ENCODE data around the gene LRRC8D. TPM values are rescaled to one million over a fixed set of nuclear protein-coding genes. Genes with fewer than 3 reads are reported as not detected.

Gene LRRC8D
- polyA plus RNA-seq, 4 donors: 13.0 to 36.7 (median 20.2) TPM

GRCh38 chr1:89873288-89873687 is 52.5 kb downstream of the LRRC8D start:
- H3K4me3 ChIP-seq (ENCODE audit: low read depth in 1 of 3, low read length in 3 of 3): no peak overlapping the region
- no peaks in the 10 kb centered on the region for H3K27me3 ChIP-seq (ENCODE audit: control insufficient read depth in 3 of 3, insufficient read depth in 3 of 3, low read length in 3 of 3)
- no peaks in the 10 kb centered on the region for H3K4me1 ChIP-seq (ENCODE audit: control insufficient read depth in 3 of 3, insufficient read depth in 2 of 3, low read depth in 1 of 3, low read length in 2 of 3)
- H3K36me3 ChIP-seq (ENCODE audit: control insufficient read depth in 3 of 3, insufficient read depth in 2 of 3, low read depth in 1 of 3, low read length in 3 of 3): peaks cover 0 to 14% (median 0%) of the 10 kb centered on the region in 3 donors
- H3K9me3 ChIP-seq (ENCODE audit: control insufficient read depth in 2 of 2, insufficient read depth in 1 of 2, low read depth in 1 of 2, low read length in 1 of 2): no peaks in the 10 kb centered on the region
- no peak for FAIRE-seq
- DNase-seq: no peak
- H3K27ac ChIP-seq (ENCODE audit: low read depth in 1 of 3, low read length in 2 of 3): no peak overlapping the region

DNA sequence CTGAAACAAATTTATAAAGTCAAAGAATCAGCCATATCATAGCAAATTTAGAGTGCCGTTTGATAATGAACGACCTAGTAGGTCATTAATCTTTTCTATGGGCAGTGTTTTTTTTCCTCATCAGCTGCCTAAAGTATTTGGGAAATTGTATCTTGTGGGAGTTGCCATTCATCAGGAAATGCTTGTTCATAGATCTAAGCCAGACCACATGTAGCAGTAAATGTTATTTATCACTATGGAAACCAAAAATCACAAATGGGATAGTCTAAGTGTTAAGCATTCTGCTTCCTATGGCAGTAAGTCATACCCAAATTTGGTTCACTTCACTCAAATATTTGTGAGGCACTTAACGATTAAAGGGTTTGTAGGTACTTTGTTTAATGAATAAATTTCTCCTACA is 52.9 kb downstream of the LRRC8D start:
- FAIRE-seq (no peak), DNase-seq (peak in 1 of 2 donors; percentile 23)
- no peaks in the 10 kb centered on the region for H3K27me3 ChIP-seq (ENCODE audit: control insufficient read depth in 3 of 3, insufficient read depth in 3 of 3, low read length in 3 of 3)
- peaks cover 0 to 13% (median 0%) of the 10 kb centered on the region in 3 donors for H3K36me3 ChIP-seq (ENCODE audit: control insufficient read depth in 3 of 3, insufficient read depth in 2 of 3, low read depth in 1 of 3, low read length in 3 of 3)
- no peak overlapping the region for H3K4me3 ChIP-seq (ENCODE audit: low read depth in 1 of 3, low read length in 3 of 3)
- H3K27ac ChIP-seq (ENCODE audit: low read depth in 1 of 3, low read length in 2 of 3): no peak overlapping the region
- H3K4me1 ChIP-seq (ENCODE audit: control insufficient read depth in 3 of 3, insufficient read depth in 2 of 3, low read depth in 1 of 3, low read length in 2 of 3): no peaks in the 10 kb centered on the region
- H3K9me3 ChIP-seq (ENCODE audit: control insufficient read depth in 2 of 2, insufficient read depth in 1 of 2, low read depth in 1 of 2, low read length in 1 of 2): no peaks in the 10 kb centered on the region
- 36 to 49% (median 44%) methylated on average over 3 of the region's 3 CpGs for WGBS, 3 donors

GRCh38 chr1:89876463-89876862 is 55.6 kb downstream of the LRRC8D start:
- H3K36me3 ChIP-seq (ENCODE audit: control insufficient read depth in 3 of 3, insufficient read depth in 2 of 3, low read depth in 1 of 3, low read length in 3 of 3): peaks cover 0 to 4% (median 0%) of the 10 kb centered on the region in 3 donors
- peaks cover 0 to under 1% of the 10 kb centered on the region in 2 donors for H3K9me3 ChIP-seq (ENCODE audit: control insufficient read depth in 2 of 2, insufficient read depth in 1 of 2, low read depth in 1 of 2, low read length in 1 of 2)
- 71 to 82% (median 79%) methylated on average over 3 of the region's 3 CpGs for WGBS, 3 donors
- FAIRE-seq: no peak
- H3K4me1 ChIP-seq (ENCODE audit: control insufficient read depth in 3 of 3, insufficient read depth in 2 of 3, low read depth in 1 of 3, low read length in 2 of 3): no peaks in the 10 kb centered on the region
- DNase-seq: no peak
- H3K27ac ChIP-seq (ENCODE audit: low read depth in 1 of 3, low read length in 2 of 3): no peak overlapping the region
- H3K27me3 ChIP-seq (ENCODE audit: control insufficient read depth in 3 of 3, insufficient read depth in 3 of 3, low read length in 3 of 3): no peaks in the 10 kb centered on the region
- H3K4me3 ChIP-seq (ENCODE audit: low read depth in 1 of 3, low read length in 3 of 3): no peak overlapping the region

DNA sequence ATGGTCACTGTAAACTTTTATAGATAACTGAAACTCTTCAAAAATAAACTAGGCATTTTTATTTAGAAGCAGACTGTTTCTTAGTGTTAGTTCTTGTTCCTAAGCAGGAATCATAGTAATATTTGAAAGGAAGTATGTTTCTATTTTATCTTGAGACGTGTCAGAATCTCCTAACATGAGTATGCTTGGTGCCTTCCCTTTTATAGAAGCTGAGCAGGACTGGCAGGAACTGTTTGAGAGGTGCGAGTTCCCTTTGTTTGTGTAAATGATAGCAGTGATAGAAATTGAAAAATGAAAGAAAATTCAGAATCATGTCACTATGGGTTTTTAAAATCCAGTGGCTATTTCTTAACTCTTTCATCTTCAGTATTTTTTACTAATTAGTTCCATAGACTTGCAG is 56.9 kb downstream of the LRRC8D start:
- Histone ChIP-seq H3K4me1 (ENCODE audit: control insufficient read depth in 3 of 3, insufficient read depth in 2 of 3, low read depth in 1 of 3, low read length in 2 of 3) (no peaks in the 10 kb centered on the region), H3K27ac (ENCODE audit: low read depth in 1 of 3, low read length in 2 of 3) (no peak overlapping the region), H3K36me3 (ENCODE audit: control insufficient read depth in 3 of 3, insufficient read depth in 2 of 3, low read depth in 1 of 3, low read length in 3 of 3) (peaks cover 0 to 9% (median 0%) of the 10 kb centered on the region in 3 donors), H3K4me3 (ENCODE audit: low read depth in 1 of 3, low read length in 3 of 3) (no peak overlapping the region), H3K9me3 (ENCODE audit: control insufficient read depth in 2 of 2, insufficient read depth in 1 of 2, low read depth in 1 of 2, low read length in 1 of 2) (peaks cover 0 to 6% of the 10 kb centered on the region in 2 donors), H3K27me3 (ENCODE audit: control insufficient read depth in 3 of 3, insufficient read depth in 3 of 3, low read length in 3 of 3) (no peaks in the 10 kb centered on the region)
- DNase-seq (no peak), FAIRE-seq (no peak)
- WGBS, 3 donors: 65 to 75% (median 71%) methylated on average over 2 of the region's 2 CpGs

DNA sequence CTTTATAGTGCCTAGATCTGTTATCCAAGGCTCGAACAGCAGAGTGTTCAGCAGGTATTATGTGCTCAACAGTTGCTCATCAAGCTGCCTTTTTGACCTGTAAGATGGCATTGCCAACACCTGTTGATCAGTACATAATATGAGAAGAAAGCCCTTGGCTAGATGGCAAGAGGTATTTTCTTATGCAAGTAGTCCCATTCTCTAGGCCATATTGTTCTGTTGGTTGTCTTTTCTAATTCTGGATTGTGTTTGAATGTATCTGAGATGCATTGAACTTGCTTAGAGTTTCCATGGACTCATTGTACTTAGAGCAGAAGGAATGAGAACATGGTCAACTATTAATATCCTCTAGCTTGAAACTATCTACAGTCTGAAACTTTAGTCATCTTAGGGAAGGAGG is 57.4 kb downstream of the LRRC8D start:
- DNase-seq (no peak), FAIRE-seq (no peak)
- H3K27ac ChIP-seq (ENCODE audit: low read depth in 1 of 3, low read length in 2 of 3): no peak overlapping the region
- WGBS, 3 donors: 82 to 97% (median 87%) methylated on average over 1 of the region's 1 CpG
- H3K36me3 ChIP-seq (ENCODE audit: control insufficient read depth in 3 of 3, insufficient read depth in 2 of 3, low read depth in 1 of 3, low read length in 3 of 3): peaks cover 0 to 12% (median 0%) of the 10 kb centered on the region in 3 donors
- H3K4me3 ChIP-seq (ENCODE audit: low read depth in 1 of 3, low read length in 3 of 3): no peak overlapping the region
- no peaks in the 10 kb centered on the region for H3K27me3 ChIP-seq (ENCODE audit: control insufficient read depth in 3 of 3, insufficient read depth in 3 of 3, low read length in 3 of 3)
- peaks cover 0 to 6% of the 10 kb centered on the region in 2 donors for H3K9me3 ChIP-seq (ENCODE audit: control insufficient read depth in 2 of 2, insufficient read depth in 1 of 2, low read depth in 1 of 2, low read length in 1 of 2)
- no peaks in the 10 kb centered on the region for H3K4me1 ChIP-seq (ENCODE audit: control insufficient read depth in 3 of 3, insufficient read depth in 2 of 3, low read depth in 1 of 3, low read length in 2 of 3)

- Histone ChIP-seq H3K27me3 (ENCODE audit: control insufficient read depth in 3 of 3, insufficient read depth in 3 of 3, low read length in 3 of 3) (no peaks in the 10 kb centered on the region), H3K36me3 (ENCODE audit: control insufficient read depth in 3 of 3, insufficient read depth in 2 of 3, low read depth in 1 of 3, low read length in 3 of 3) (peaks cover 0 to 14% (median 2%) of the 10 kb centered on the region in 3 donors), H3K9me3 (ENCODE audit: control insufficient read depth in 2 of 2, insufficient read depth in 1 of 2, low read depth in 1 of 2, low read length in 1 of 2) (peaks cover 0 to 6% of the 10 kb centered on the region in 2 donors), H3K4me1 (ENCODE audit: control insufficient read depth in 3 of 3, insufficient read depth in 2 of 3, low read depth in 1 of 3, low read length in 2 of 3) (no peaks in the 10 kb centered on the region), H3K4me3 (ENCODE audit: low read depth in 1 of 3, low read length in 3 of 3) (no peak overlapping the region), H3K27ac (ENCODE audit: low read depth in 1 of 3, low read length in 2 of 3) (no peak overlapping the region)
- DNase-seq: no peak
- no peak for FAIRE-seq
- 90 to 100% (median 95%) methylated on average over 1 of the region's 1 CpG for WGBS, 3 donors
Observed at GRCh38 chr1:89880679-89881078, 59.8 kb downstream of the LRRC8D start.

DNA sequence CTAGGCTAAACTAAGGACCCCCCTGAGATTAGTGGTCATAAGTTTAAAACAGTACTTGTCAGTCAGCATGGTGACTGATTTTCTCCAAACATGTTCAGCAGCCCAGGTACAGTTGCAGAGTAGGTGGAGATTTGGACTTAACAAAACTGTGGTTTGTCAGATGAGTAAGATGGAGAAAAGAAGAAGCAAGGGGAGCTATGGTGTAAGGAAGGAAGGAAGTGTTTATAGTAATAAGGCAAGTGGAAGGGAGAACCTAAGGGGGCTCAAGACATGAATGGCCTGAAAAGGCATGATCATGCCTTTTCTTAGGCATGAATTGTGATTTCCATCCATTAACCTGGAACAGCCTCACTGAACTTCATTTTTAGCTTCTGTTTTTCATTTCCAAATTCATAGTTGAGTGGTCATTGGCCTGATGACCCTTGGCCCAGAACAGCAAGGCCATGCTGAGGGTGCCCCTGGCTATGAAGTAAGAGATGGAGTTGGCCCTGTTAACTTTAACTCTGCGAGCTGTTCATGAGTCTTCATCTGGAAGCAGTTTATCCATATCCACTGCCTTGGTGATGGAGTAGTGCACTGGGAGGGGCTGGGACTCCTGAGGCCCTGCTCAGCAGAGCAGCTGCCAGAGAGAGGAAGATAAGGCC is 60.7 kb downstream of the LRRC8D start:
- FAIRE-seq (no peak), DNase-seq (no peak)
- H3K4me1 ChIP-seq (ENCODE audit: control insufficient read depth in 3 of 3, insufficient read depth in 2 of 3, low read depth in 1 of 3, low read length in 2 of 3): no peaks in the 10 kb centered on the region
- H3K27ac ChIP-seq (ENCODE audit: low read depth in 1 of 3, low read length in 2 of 3): no peak overlapping the region
- H3K9me3 ChIP-seq (ENCODE audit: control insufficient read depth in 2 of 2, insufficient read depth in 1 of 2, low read depth in 1 of 2, low read length in 1 of 2): peaks cover 0 to 6% of the 10 kb centered on the region in 2 donors
- H3K27me3 ChIP-seq (ENCODE audit: control insufficient read depth in 3 of 3, insufficient read depth in 3 of 3, low read length in 3 of 3): no peaks in the 10 kb centered on the region
- H3K36me3 ChIP-seq (ENCODE audit: control insufficient read depth in 3 of 3, insufficient read depth in 2 of 3, low read depth in 1 of 3, low read length in 3 of 3): peaks cover 0 to 10% (median 2%) of the 10 kb centered on the region in 3 donors
- no peak overlapping the region for H3K4me3 ChIP-seq (ENCODE audit: low read depth in 1 of 3, low read length in 3 of 3)
- WGBS, 3 donors: 96 to 100% (median 97%) methylated on average over 1 of the region's 1 CpG

- DNase-seq (no peak), FAIRE-seq (no peak)
- Histone ChIP-seq H3K36me3 (ENCODE audit: control insufficient read depth in 3 of 3, insufficient read depth in 2 of 3, low read depth in 1 of 3, low read length in 3 of 3) (peaks cover 0 to 10% (median 2%) of the 10 kb centered on the region in 3 donors), H3K9me3 (ENCODE audit: control insufficient read depth in 2 of 2, insufficient read depth in 1 of 2, low read depth in 1 of 2, low read length in 1 of 2) (peaks cover 0 to 6% of the 10 kb centered on the region in 2 donors), H3K4me3 (ENCODE audit: low read depth in 1 of 3, low read length in 3 of 3) (no peak overlapping the region), H3K27ac (ENCODE audit: low read depth in 1 of 3, low read length in 2 of 3) (no peak overlapping the region), H3K27me3 (ENCODE audit: control insufficient read depth in 3 of 3, insufficient read depth in 3 of 3, low read length in 3 of 3) (no peaks in the 10 kb centered on the region), H3K4me1 (ENCODE audit: control insufficient read depth in 3 of 3, insufficient read depth in 2 of 3, low read depth in 1 of 3, low read length in 2 of 3) (no peaks in the 10 kb centered on the region)
- WGBS, 3 donors: 94 to 96% (median 96%) methylated on average over 6 of the region's 6 CpGs
Observed at GRCh38 chr1:89882348-89883029, 61.7 kb downstream of the LRRC8D start.
